Heart right ventricle (tissue), 16 donors: ENCODE measurements around the gene SRC. TPM values are rescaled to one million over a fixed set of nuclear protein-coding genes. Genes with fewer than 3 reads are reported as not detected.

ENCODE experiments used
- ATAC-seq, 8 donors: fragments of 200-7000 bp; cut with Tn5 transposase; one replicate each; pipeline ENCODE4 v1.9.1; 2020; ENCODE audit warnings: mild to moderate bottlenecking in 8 of 8, moderate library complexity in 8 of 8, moderate number of reproducible peaks in 1 of 8
- DNase-seq, 2 donors: peaks; one replicate each; pipeline ENCODE4 v3.0.0-alpha.2; 2020
- H3K27ac ChIP-seq, 10 donors: fragments of 200-600 bp; sonication (generic) in 2 of 10; one replicate each; pipeline versions ENCODE4 v1.5.0 to v1.8.0; 2020 to 2022; ENCODE audit warnings: mild to moderate bottlenecking in 3 of 10
- H3K27me3 ChIP-seq, 7 donors: fragments of 200-600 bp; one replicate each; pipeline ENCODE4 v1.8.0; 2021 to 2022; ENCODE audit warnings: mild to moderate bottlenecking in 2 of 7
- H3K36me3 ChIP-seq, 9 donors: fragments of 200-600 bp; sonication (generic) in 1 of 9; one replicate each; pipeline versions ENCODE4 v1.5.0 to v1.8.0; 2020 to 2022; ENCODE audit warnings: mild to moderate bottlenecking in 2 of 9
- H3K4me1 ChIP-seq, 9 donors: fragments of 200-600 bp; sonication (generic) in 1 of 9; one replicate each; pipeline versions ENCODE4 v1.5.0 to v1.8.0; 2020 to 2022; ENCODE audit warnings: mild to moderate bottlenecking in 4 of 9
- H3K4me3 ChIP-seq, 10 donors: fragments of 200-600 bp; sonication (generic) in 2 of 10; one replicate each; pipeline versions ENCODE4 v1.5.0 to v1.8.0; 2020 to 2022; ENCODE audit warnings: mild to moderate bottlenecking in 7 of 10, moderate library complexity in 2 of 10
- H3K9me3 ChIP-seq, 11 donors: fragments of 200-600 bp in 10 of 11; sonication (generic) in 2 of 11; one replicate each; pipeline versions ENCODE4 v1.5.0 to v1.8.0; 2013 to 2022; ENCODE audit warnings: mild to moderate bottlenecking in 2 of 11, control low read depth in 1 of 11, moderate library complexity in 1 of 11
- CTCF ChIP-seq, 9 donors: fragments of 200-600 bp; sonication (generic) in 2 of 9; IDR thresholded peaks; one replicate each; pipeline versions ENCODE4 v1.5.0 to v1.8.0; 2021 to 2022; ENCODE audit warnings: antibody characterized with exemption in 9 of 9, mild to moderate bottlenecking in 5 of 9, moderate library complexity in 1 of 9
- WGBS, 2 donors: extraction: QIAGEN DNeasy Blood & Tissue Kit; methylation state at CpG; one replicate each; pipeline ENCODE4 v1.1.7; 2013; ENCODE audit warnings: inconsistent platforms in 1 of 2; 5-methylcytosine and 5-hydroxymethylcytosine counted together
- intact Hi-C, 10 donors: fragments of 100-400 bp; cut with DNase I; formaldehyde crosslinking; loops; one replicate each; pipeline versions ENCODE4 v1.11.1 to v1.14.2; 2022
- polyA plus RNA-seq, 2 donors: library from polyadenylated mRNA; stranded (reverse); fragments of 200-250 nt; gene quantifications; one replicate each; pipeline ENCODE4 v1.2.3, GENCODE V29; 2013
- total RNA-seq, 10 donors: library from RNA; stranded (reverse); fragmentation: NEBNext Ultra II Directional in 3 of 10; extraction: Animal tissue kit (Norgen Biotek cat#: 25700) in 3 of 10; gene quantifications; one replicate each; pipeline versions ENCODE4 v1.2.1 to v1.2.4, GENCODE V29; 2021 to 2023
- donor health status: Arrhythmogenic right ventricular cardiomyopathy.
- donor health status: ischemic (EF 13 %, LVEDD 7.1; RV severe dilation, severe dysfunction).
- donor health status: healthy with polysubstance abuse.
- donor health status: DM: no; HTN: yes; CAD: no.
- donor health status: DM: no; HTN: no; CAD: no.
- donor health status: ischemic (EF 25% LVEDD 6.9; RV normal size, moderate dysfunction).
- donor health status: ischemic (EF 25% LVEDD 5.7; RV mildly dilated, moderate dysfunction).
- donor health status: healthy.
- donor health status: DM: yes; HTN: yes; CAD: no.
- donor health status: Ischemic cardiomyopathy.
- donor health status: ischemic (EF 35%, LVEDD 5.7; RV mildly dilated, moderate dysfunction).
- donor health status: nonischemic (EF 11% LVEDD 7.7; RV severe dilation, severe dysfunction).
- donor health status: DM: yes; HTN: yes; CAD: no.
- donor health status: PGD.
- donor health status: ischemic (EF 29% LVEDD 5.4; RV normal size, mild dysfunction).
- donor health status: nonischemic (EF 23%, LVEDD 6.1; RV moderate dilation, normal function).

The SRC gene
- total and polyA plus RNA-seq, 12 donors: 1.9 to 10.8 (median 4.2) TPM

GRCh38 chr20:37398750-37399621, 53.0 kb downstream of the SRC start:
- Histone ChIP-seq H3K27ac (no peak overlapping the region), H3K36me3 (peaks cover 0 to 47% (median 0%) of the 10 kb centered on the region in 9 donors), H3K9me3 (no peaks in the 10 kb centered on the region), H3K4me3 (no peak overlapping the region), H3K27me3 (no peaks in the 10 kb centered on the region), H3K4me1 (peaks cover 0 to 11% (median 0%) of the 10 kb centered on the region in 9 donors)
- 83 to 87% methylated on average over 15 of the region's 15 CpGs for WGBS, 2 donors
- intact Hi-C loops: no loop called here
- DNase-seq (no peak), ATAC-seq (no peak)
- no peak for TF ChIP-seq CTCF (IDR thresholded peaks at IDR 0.05)

DNA sequence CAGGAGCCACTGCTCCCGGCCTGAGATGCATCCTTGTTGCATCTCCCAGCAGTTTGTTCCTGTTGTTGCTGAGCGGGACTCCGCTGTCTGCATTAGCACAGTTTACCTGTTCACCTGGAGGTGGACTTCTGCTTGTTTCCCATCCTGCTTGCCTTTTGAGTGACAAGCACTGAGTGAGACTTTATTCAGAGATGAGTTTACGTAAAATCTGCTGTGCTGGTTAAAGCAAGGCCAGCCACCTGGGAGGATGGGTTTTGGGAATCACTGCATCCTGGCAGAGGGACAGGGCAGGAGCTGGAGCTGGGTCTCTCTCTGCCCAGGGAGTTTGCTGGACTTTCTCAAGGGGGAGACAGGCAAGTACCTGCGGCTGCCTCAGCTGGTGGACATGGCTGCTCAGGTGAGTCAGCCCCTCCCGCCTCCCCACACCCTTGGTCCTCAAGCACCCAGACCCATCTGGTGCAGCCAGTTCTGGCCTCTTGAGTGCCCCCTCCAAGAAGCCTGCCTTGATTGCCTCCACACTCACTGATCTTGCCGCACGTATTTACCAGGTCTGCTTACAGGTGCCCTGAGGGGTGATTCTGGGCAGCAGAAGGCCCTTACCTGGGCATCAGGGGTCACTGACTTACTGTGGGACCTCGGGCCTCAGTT, 55.5 kb downstream of the SRC start:
- DNase-seq (no peak), ATAC-seq (no peak)
- Histone ChIP-seq H3K27ac (no peak overlapping the region), H3K27me3 (peaks cover 0 to 4% (median under 1%) of the 10 kb centered on the region in 7 donors), H3K4me3 (no peak overlapping the region), H3K9me3 (no peaks in the 10 kb centered on the region), H3K36me3 (peaks cover 0 to 47% (median 0%) of the 10 kb centered on the region in 9 donors), H3K4me1 (peaks cover 1 to 4% (median 3%) of the 10 kb centered on the region in 9 donors)
- no peak for TF ChIP-seq CTCF (IDR thresholded peaks at IDR 0.05)
- intact Hi-C loops: no loop called here
- 94 to 95% methylated on average over 9 of the region's 9 CpGs for WGBS, 2 donors

GRCh38 chr20:37401930-37402675, 56.2 kb downstream of the SRC start:
- no peak for TF ChIP-seq CTCF (IDR thresholded peaks at IDR 0.05)
- Histone ChIP-seq H3K36me3 (peaks cover 0 to 47% (median 0%) of the 10 kb centered on the region in 9 donors), H3K27ac (no peak overlapping the region), H3K4me1 (peaks cover 2 to 10% (median 8%) of the 10 kb centered on the region in 9 donors), H3K9me3 (no peaks in the 10 kb centered on the region), H3K4me3 (no peak overlapping the region), H3K27me3 (peaks cover 0 to 9% (median 6%) of the 10 kb centered on the region in 7 donors)
- intact Hi-C loops: no loop called here
- DNase-seq: no peak
- no peak for ATAC-seq
- 85 to 89% methylated on average over 30 of the region's 30 CpGs for WGBS, 2 donors
